Mesendoderm (in vitro differentiated cells): ENCODE data around the gene KRTAP5-8.
"Not testable (repeated sequence)": the region's sequence is repeated elsewhere in the genome, so short reads cannot be mapped to it uniquely, and the experiment has no call there.

Source experiments
- DNase-seq: peaks from one replicate; pipeline ENCODE4 v3.0.0; 2013
- H2AK5ac ChIP-seq: 2 replicates; pipeline ENCODE4 v1.6.1; 2013; ENCODE audit warnings: low read length, inconsistent platforms
- H2BK120ac ChIP-seq: 2 replicates; pipeline ENCODE4 v1.6.1; 2013; ENCODE audit warnings: low read depth, mild to moderate bottlenecking, low read length, moderate library complexity, mixed read lengths
- H2BK15ac ChIP-seq: replicated peaks from 2 replicates; pipeline ENCODE4 v1.6.1; 2013; ENCODE audit warnings: low read depth, mild to moderate bottlenecking, moderate library complexity
- H2BK5ac ChIP-seq: 2 replicates; pipeline ENCODE4 v1.6.1; 2013; ENCODE audit warnings: low read length, inconsistent platforms
- H3K18ac ChIP-seq: 2 replicates; pipeline ENCODE4 v1.6.1; 2013; ENCODE audit warnings: mild to moderate bottlenecking, low read length, mixed read lengths
- H3K23ac ChIP-seq: one replicate; pipeline ENCODE4 v1.6.1; 2013; ENCODE audit warnings: low read length
- H3K27ac ChIP-seq: 2 replicates; pipeline ENCODE4 v1.5.1; 2013; ENCODE audit warnings: low read depth, mild to moderate bottlenecking, inconsistent platforms, low read length, moderate library complexity
- H3K27me3 ChIP-seq: 2 replicates; pipeline ENCODE4 v1.6.1; 2013; ENCODE audit warnings: low read length, control low read depth, mild to moderate bottlenecking, inconsistent platforms; ENCODE audit not compliant: insufficient read depth, poor library complexity
- H3K36me3 ChIP-seq: 2 replicates; pipeline ENCODE4 v1.6.1; 2013; ENCODE audit warnings: low read length, inconsistent platforms; ENCODE audit not compliant: control insufficient read depth, insufficient read depth
- H3K4ac ChIP-seq: one replicate; pipeline ENCODE4 v1.6.1; 2013; ENCODE audit warnings: low read depth, mild to moderate bottlenecking, low read length, moderate library complexity
- H3K4me1 ChIP-seq: 2 replicates; pipeline ENCODE4 v1.6.1; 2013; ENCODE audit warnings: low read depth, low read length, inconsistent platforms; ENCODE audit not compliant: control insufficient read depth
- H3K4me2 ChIP-seq: 2 replicates; pipeline ENCODE4 v1.6.1; 2013; ENCODE audit warnings: low read length
- H3K4me3 ChIP-seq: 2 replicates; pipeline ENCODE4 v1.5.1; 2013; ENCODE audit warnings: mild to moderate bottlenecking, low read length
- H3K56ac ChIP-seq: one replicate; pipeline ENCODE4 v1.6.1; 2013; ENCODE audit warnings: low read length
- H3K79me1 ChIP-seq: 2 replicates; pipeline ENCODE4 v1.6.1; 2013; ENCODE audit warnings: low read length, inconsistent platforms
- H3K79me2 ChIP-seq: 2 replicates; pipeline ENCODE4 v1.6.1; 2013; ENCODE audit warnings: mild to moderate bottlenecking, low read length; ENCODE audit not compliant: control insufficient read depth, insufficient read depth
- H3K9ac ChIP-seq: 2 replicates; pipeline ENCODE4 v1.6.1; 2013; ENCODE audit warnings: low read length, inconsistent platforms
- H4K5ac ChIP-seq: one replicate; pipeline ENCODE4 v1.6.1; 2013; ENCODE audit warnings: low read length
- H4K8ac ChIP-seq: one replicate; pipeline ENCODE4 v1.6.1; 2013; ENCODE audit warnings: low read depth, mild to moderate bottlenecking, control low read depth, low read length, moderate library complexity
- WGBS: extraction: QIAGEN DNeasy Blood & Tissue Kit; methylation state at CpG from one replicate; pipeline ENCODE4 v1.1.7; 2013; ENCODE audit warnings: low lambda C conversion rate, missing lambda C conversion rate; ENCODE audit not compliant: insufficient coverage; ENCODE audit errors: extremely low coverage; 5-methylcytosine and 5-hydroxymethylcytosine counted together

Gene KRTAP5-8

DNA sequence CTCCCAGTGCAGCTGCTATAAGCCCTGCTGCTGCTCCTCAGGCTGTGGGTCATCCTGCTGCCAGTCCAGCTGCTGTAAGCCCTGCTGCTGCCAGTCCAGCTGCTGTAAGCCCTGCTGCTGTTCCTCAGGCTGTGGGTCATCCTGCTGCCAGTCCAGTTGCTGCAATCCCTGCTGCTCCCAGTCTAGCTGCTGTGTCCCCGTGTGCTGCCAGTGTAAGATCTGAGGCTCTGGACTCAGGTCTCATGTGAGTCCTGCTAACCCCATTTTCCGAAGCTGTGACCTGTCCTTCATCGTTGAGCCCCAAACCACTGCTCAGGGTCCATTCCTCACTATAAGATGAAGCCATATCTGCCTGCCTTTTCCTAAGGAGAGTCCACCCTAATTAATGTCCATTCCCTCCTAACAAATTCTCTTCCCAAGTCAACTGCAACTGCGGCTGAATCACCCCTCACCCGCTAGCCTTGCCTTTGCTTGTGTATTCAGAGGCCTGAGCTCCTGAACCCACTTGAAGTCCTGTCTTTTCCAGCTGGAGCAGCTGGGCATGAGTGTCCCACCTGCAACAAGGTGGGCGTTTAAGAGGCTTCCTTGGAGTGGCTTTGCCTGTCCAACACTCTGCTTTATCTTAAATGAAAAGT is 10.1 kb upstream of the KRTAP5-8 start:
- no CpG with 5 or more reads among the region's 6 CpGs for WGBS
- Histone ChIP-seq H2AK5ac (no peak overlapping the region), H4K8ac (no peak overlapping the region), H3K56ac (no peak overlapping the region), H2BK120ac (no peak overlapping the region), H3K79me1 (no peaks in the 10 kb centered on the region), H3K36me3 (no peaks in the 10 kb centered on the region), H3K18ac (no peak overlapping the region), H3K9ac (no peak overlapping the region), H2BK15ac (no peak overlapping the region), H2BK5ac (no peak overlapping the region), H3K27ac (no peak overlapping the region), H3K4me3 (no peak overlapping the region), H3K4ac (no peak overlapping the region), H3K4me1 (no peaks in the 10 kb centered on the region), H3K79me2 (no peaks in the 10 kb centered on the region), H3K4me2 (no peak overlapping the region), H3K27me3 (no peaks in the 10 kb centered on the region), H4K5ac (no peak overlapping the region), H3K23ac (no peak overlapping the region)
- no peak for DNase-seq

DNA sequence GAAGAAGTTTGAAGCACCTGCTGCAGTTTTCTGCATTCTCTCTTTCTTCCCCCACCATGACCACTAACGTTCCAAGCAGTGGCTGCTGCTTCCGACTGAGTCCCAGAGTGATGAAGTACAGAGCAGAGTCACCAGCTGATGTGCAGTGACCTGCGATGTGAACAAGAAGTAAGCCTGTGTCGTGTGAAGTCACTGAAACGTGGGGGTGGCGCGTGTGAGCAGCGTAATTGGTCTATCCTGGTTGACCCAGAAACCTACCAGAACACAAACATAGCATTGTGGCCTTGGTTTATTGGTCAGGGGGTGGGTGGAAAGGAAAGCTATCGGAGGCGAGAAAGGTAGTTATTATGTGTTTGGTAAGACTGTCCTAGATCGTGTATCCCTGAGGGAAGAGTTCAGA is 7.2 kb upstream of the KRTAP5-8 start:
- H3K36me3 ChIP-seq, result no peaks in the 10 kb centered on the region
- no peak overlapping the region for H3K56ac ChIP-seq
- H3K27me3 ChIP-seq, result no peaks in the 10 kb centered on the region
- no peak overlapping the region for H2BK120ac ChIP-seq
- H3K4me3 ChIP-seq, result no peak overlapping the region
- no peak overlapping the region for H4K5ac ChIP-seq
- no peak overlapping the region for H3K4ac ChIP-seq
- H3K4me1 ChIP-seq, result no peaks in the 10 kb centered on the region
- H3K79me2 ChIP-seq, result no peaks in the 10 kb centered on the region
- H3K9ac ChIP-seq, result no peak overlapping the region
- H3K4me2 ChIP-seq, result no peak overlapping the region
- no peak overlapping the region for H3K23ac ChIP-seq
- no peak overlapping the region for H3K18ac ChIP-seq
- DNase-seq, result no peak
- H2AK5ac ChIP-seq, result no peak overlapping the region
- H3K27ac ChIP-seq, result no peak overlapping the region
- H3K79me1 ChIP-seq, result no peaks in the 10 kb centered on the region
- H2BK15ac ChIP-seq, result no peak overlapping the region
- H4K8ac ChIP-seq, result no peak overlapping the region
- H2BK5ac ChIP-seq, result no peak overlapping the region
- WGBS, result no CpG with 5 or more reads among the region's 11 CpGs

DNA sequence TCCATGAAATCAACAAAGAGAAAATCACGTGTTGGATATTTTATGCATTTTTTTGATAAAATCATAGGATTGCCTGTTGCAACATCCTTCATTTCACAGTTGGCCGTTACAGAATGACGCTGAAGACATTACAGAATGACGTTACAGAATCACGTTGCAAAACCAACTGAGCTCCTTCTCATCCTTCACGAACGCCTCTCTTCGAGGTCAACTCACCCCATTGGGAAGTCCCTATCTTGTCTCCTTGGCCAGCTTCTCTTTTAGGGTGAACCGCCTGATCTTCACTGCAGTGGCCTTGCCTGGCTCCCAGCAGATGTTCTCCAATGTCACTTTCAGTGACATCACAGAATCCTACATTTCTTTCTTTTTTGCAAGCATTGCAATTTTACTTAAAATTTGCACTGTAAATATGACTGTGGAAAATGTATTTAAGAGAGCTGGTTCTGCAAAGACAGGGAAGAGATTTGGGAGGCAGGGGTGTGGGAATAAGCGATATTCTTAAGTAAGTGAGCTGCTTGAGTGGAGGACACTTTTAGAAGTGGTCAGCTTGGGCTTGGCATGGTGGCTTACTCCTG is 5.7 kb upstream of the KRTAP5-8 start:
- Histone ChIP-seq H3K56ac (no peak overlapping the region), H3K27ac (no peak overlapping the region), H3K79me1 (no peaks in the 10 kb centered on the region), H3K4me1 (no peaks in the 10 kb centered on the region), H3K4ac (no peak overlapping the region), H3K36me3 (no peaks in the 10 kb centered on the region), H4K8ac (no peak overlapping the region), H3K9ac (no peak overlapping the region), H3K23ac (no peak overlapping the region), H2AK5ac (no peak overlapping the region), H3K79me2 (no peaks in the 10 kb centered on the region), H3K4me2 (no peak overlapping the region), H3K27me3 (no peaks in the 10 kb centered on the region), H2BK15ac (no peak overlapping the region), H2BK5ac (no peak overlapping the region), H3K18ac (no peak overlapping the region), H4K5ac (no peak overlapping the region), H2BK120ac (no peak overlapping the region), H3K4me3 (no peak overlapping the region)
- WGBS, result no CpG with 5 or more reads among the region's 10 CpGs
- DNase-seq, result no peak

DNA sequence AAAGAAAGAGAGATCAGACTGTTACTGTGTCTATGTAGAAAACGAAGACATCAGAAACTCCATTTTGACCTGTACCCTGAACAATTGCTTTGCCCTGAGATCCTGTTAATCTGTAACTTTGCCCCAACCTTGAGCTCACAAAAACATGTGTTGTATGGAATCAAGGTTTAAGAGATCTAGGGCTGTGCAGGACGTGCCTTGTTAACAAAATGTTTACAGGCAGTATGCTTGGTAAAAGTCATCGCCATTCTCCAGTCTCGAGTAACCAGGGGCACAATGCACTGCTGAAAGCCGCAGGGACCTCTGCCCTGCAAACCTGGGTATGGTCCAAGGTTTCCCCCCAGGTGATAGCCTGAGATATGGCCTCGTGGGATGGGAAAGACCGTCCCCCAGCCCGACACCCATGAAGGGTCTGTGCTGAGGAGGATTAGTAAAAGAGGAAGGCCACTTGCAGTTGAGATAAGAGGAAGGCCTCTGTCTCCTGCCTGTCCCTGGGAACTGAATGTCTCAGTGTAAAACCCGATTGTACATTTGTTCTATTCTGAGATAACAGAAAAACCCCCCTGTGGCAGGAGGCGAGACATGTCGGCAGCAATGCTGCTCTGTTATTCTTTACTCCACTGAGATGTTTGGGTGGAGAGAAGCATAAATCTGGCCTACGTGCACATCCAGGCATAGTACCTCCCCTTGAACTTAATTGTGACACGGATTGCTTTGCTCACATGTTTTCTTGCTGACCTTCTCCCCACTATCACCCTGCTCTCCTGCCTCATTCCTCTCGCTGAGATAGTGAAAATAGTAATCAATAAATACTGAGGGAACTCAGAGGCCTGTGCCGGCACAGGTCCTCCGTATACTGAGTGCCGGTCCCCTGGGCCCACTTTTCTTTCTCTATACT is 2.9 kb upstream of the KRTAP5-8 start:
- WGBS, result no CpG with 5 or more reads among the region's 17 CpGs
- H2BK120ac ChIP-seq, H4K5ac ChIP-seq, DNase-seq, H2BK15ac ChIP-seq, H3K56ac ChIP-seq, H3K4me1 ChIP-seq, H3K27ac ChIP-seq, H3K4ac ChIP-seq, H4K8ac ChIP-seq, H3K4me2 ChIP-seq, H3K27me3 ChIP-seq, H3K9ac ChIP-seq, H3K23ac ChIP-seq, H3K79me1 ChIP-seq, H3K4me3 ChIP-seq, H3K36me3 ChIP-seq, H3K79me2 ChIP-seq, H2AK5ac ChIP-seq, H2BK5ac ChIP-seq, H3K18ac ChIP-seq: not testable (repeated sequence)

DNA sequence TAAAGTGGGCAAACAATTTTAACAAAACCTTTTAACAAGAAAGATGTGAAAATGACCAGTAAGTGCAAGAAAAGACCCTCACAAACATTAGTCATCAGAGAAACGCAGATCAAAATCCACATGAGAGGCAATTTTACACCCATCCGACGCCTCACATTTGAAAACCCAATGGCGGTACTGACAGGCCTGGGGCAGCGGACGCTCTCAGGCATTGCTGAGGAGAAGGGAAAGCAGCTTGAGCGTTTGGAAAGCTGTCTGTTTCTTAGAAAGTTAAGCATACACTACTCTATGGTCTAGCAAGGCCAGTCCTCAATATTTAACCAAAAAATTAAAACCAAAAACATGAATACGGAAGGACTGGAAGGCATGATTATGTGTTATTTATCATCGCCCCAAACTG is 2.0 kb upstream of the KRTAP5-8 start:
- no peak overlapping the region for H3K4ac ChIP-seq
- DNase-seq, result no peak
- no peak overlapping the region for H3K27ac ChIP-seq
- H3K4me1 ChIP-seq, result no peaks in the 10 kb centered on the region
- H3K23ac ChIP-seq, result no peak overlapping the region
- no peaks in the 10 kb centered on the region for H3K36me3 ChIP-seq
- H2BK15ac ChIP-seq, result no peak overlapping the region
- no peak overlapping the region for H3K4me2 ChIP-seq
- H3K4me3 ChIP-seq, result no peak overlapping the region
- H3K9ac ChIP-seq, result no peak overlapping the region
- WGBS, result no CpG with 5 or more reads among the region's 9 CpGs
- no peak overlapping the region for H3K56ac ChIP-seq
- H2BK5ac ChIP-seq, result no peak overlapping the region
- H2AK5ac ChIP-seq, result no peak overlapping the region
- no peak overlapping the region for H4K8ac ChIP-seq
- no peak overlapping the region for H4K5ac ChIP-seq
- H3K18ac ChIP-seq, result no peak overlapping the region
- no peak overlapping the region for H2BK120ac ChIP-seq
- no peaks in the 10 kb centered on the region for H3K27me3 ChIP-seq
- no peaks in the 10 kb centered on the region for H3K79me1 ChIP-seq
- H3K79me2 ChIP-seq, result no peaks in the 10 kb centered on the region
